Measurements from ENCODE around the gene PHKB.

Gene PHKB

GRCh38 chr16:47506800-47507199 is 45.7 kb downstream of the PHKB start:
- DNase-seq (ENCODE audit: insufficient read length, low spot score) (no peak), FAIRE-seq (no peak)
- no peak for TF ChIP-seq CTCF (IDR thresholded peaks at IDR 0.05; ENCODE audit: insufficient read depth, missing control alignments)

DNA sequence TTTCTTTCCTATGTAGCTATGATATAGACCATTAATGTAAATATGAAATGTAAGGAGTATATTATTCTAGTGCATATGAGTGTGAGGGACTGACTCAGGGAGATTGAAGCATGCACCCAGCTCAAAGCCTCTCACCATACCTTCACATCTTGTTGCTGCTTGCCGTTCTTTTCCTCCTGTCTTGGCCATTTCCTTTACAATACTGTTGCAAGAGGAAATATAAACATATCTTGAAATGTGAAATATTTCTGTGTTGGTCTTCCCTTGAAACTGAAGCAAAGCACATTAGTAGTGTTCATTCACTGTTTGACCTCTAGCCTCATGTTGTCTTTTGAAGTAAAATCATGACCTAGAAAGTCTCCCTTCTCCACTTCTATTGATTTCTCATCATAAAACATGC is 46.6 kb downstream of the PHKB start:
- FAIRE-seq (no peak), DNase-seq (ENCODE audit: insufficient read length, low spot score) (no peak)

GRCh38 chr16:47511882-47512281 is 50.8 kb downstream of the PHKB start:
- TF ChIP-seq CTCF (IDR thresholded peaks at IDR 0.05; ENCODE audit: insufficient read depth, missing control alignments): no peak
- DNase-seq (ENCODE audit: insufficient read length, low spot score): no peak
- no peak for FAIRE-seq

More for the DNA sequence above, 46.6 kb downstream of the PHKB start:
- no peak for TF ChIP-seq CTCF (IDR thresholded peaks at IDR 0.05; ENCODE audit: insufficient read depth, missing control alignments)

GRCh38 chr16:47519037-47519436 is 57.9 kb downstream of the PHKB start:
- no peak for FAIRE-seq
- TF ChIP-seq CTCF (IDR thresholded peaks at IDR 0.05; ENCODE audit: insufficient read depth, missing control alignments): no peak
- no peak for DNase-seq (ENCODE audit: insufficient read length, low spot score)

DNA sequence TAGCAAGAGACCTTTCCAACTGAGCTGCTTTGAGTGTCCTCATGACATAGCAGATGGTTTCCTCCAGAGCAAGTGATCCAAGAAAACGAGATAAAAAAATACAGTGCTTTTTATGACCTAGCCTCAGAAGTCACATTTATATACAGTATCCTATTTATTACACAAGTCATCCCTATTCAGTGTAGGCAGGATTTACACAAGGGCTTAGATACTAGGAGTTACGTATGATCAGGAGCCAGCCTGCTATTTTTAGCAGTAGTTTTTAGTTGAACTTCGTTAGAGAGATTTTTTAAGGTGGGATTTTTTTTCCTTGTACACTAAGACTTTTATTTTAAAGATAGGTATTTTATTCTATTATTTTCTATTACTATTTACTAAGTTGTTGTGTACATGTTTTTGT is 58.4 kb downstream of the PHKB start:
- DNase-seq (ENCODE audit: insufficient read length, low spot score) (no peak), FAIRE-seq (no peak)
- no peak for TF ChIP-seq CTCF (IDR thresholded peaks at IDR 0.05; ENCODE audit: insufficient read depth, missing control alignments)

GRCh38 chr16:47519996-47520679 is 59.0 kb downstream of the PHKB start:
- no peak for DNase-seq (ENCODE audit: insufficient read length, low spot score)
- no peak for TF ChIP-seq CTCF (IDR thresholded peaks at IDR 0.05; ENCODE audit: insufficient read depth, missing control alignments)
- no peak for FAIRE-seq

GRCh38 chr16:47523342-47524006 is 62.3 kb downstream of the PHKB start:
- FAIRE-seq (no peak), DNase-seq (ENCODE audit: insufficient read length, low spot score) (no peak)
- no peak for TF ChIP-seq CTCF (IDR thresholded peaks at IDR 0.05; ENCODE audit: insufficient read depth, missing control alignments)

Measured in D721Med (cell line).